Chondrocyte (in vitro differentiated cells): ENCODE results near the gene SSR2. TPM values are rescaled to one million over a fixed set of nuclear protein-coding genes. Genes with fewer than 3 reads are reported as not detected.
A peak's percentile ranks its signal among the peaks of the same experiment; 100 is the strongest.

Experiments used
- DNase-seq: peaks from one replicate; pipeline ENCODE4 v3.0.0; 2021; ENCODE audit warnings: mixed read lengths, low spot score
- H3K27ac Mint-ChIP-seq: one replicate; pipeline ENCODE4 v1.8.0; 2021; ENCODE audit warnings: mild to moderate bottlenecking, moderate library complexity, mixed read lengths; ENCODE audit not compliant: unreplicated experiment
- H3K27me3 Mint-ChIP-seq: 2 replicates; pipeline ENCODE4 v1.8.0; 2021; ENCODE audit warnings: low read depth, mixed read lengths
- H3K36me3 Mint-ChIP-seq: 2 replicates; pipeline ENCODE4 v1.8.0; 2021; ENCODE audit warnings: low read depth, mixed read lengths
- H3K4me1 Mint-ChIP-seq: 2 replicates; pipeline ENCODE4 v1.8.0; 2021; ENCODE audit warnings: low read depth, mild to moderate bottlenecking, mixed read lengths
- H3K4me3 Mint-ChIP-seq: one replicate; pipeline ENCODE4 v1.8.0; 2021; ENCODE audit warnings: mild to moderate bottlenecking, moderate library complexity, mixed read lengths; ENCODE audit not compliant: unreplicated experiment
- H3K9me3 Mint-ChIP-seq: 2 replicates; pipeline ENCODE4 v1.8.0; 2021; ENCODE audit warnings: low read depth, mixed read lengths
- total RNA-seq: library from RNA; stranded (reverse); gene quantifications from 3 replicates; pipeline ENCODE4 v1.2.1, GENCODE V29; 2021
- TF ChIP-seq, protein P1 (sequence below): fragments of 200-600 bp; sonication (generic); IDR thresholded peaks from 2 replicates; pipeline ENCODE4 v1.5.0; 2021; ENCODE audit warnings: antibody characterized with exemption, mild to moderate bottlenecking, moderate library complexity

The SSR2 gene
- total RNA-seq, 1 donor from 2014 or later: 233 TPM

DNA sequence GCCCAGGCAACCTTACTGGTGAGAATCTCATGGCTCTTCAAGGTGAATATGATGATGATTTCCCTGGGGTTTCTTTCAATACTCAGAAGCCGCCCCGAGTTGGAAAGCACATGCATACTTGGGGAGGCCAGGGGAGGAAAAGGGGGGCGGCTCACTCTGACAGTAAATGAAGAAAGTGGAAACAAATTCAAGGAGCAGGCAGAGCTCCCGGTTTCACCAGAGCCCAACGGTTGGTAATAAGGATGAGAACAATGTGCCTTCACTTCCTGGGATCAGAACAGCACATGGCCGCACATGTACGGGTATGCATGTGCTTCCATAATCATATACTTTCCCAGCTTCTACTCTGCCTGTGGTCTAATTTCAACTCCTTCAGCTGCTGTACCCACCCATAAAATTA is 38.6 kb downstream of the SSR2 start:
- Mint-ChIP-seq H3K4me3 (peak overlapping the region; percentile 95), H3K9me3 (no peaks in the 10 kb centered on the region), H3K27me3 (no peaks in the 10 kb centered on the region), H3K27ac (peak overlapping the region; percentile 100), H3K36me3 (peaks cover 2% of the 10 kb centered on the region), H3K4me1 (peaks cover 67% of the 10 kb centered on the region)
- TF ChIP-seq, protein P1, sequence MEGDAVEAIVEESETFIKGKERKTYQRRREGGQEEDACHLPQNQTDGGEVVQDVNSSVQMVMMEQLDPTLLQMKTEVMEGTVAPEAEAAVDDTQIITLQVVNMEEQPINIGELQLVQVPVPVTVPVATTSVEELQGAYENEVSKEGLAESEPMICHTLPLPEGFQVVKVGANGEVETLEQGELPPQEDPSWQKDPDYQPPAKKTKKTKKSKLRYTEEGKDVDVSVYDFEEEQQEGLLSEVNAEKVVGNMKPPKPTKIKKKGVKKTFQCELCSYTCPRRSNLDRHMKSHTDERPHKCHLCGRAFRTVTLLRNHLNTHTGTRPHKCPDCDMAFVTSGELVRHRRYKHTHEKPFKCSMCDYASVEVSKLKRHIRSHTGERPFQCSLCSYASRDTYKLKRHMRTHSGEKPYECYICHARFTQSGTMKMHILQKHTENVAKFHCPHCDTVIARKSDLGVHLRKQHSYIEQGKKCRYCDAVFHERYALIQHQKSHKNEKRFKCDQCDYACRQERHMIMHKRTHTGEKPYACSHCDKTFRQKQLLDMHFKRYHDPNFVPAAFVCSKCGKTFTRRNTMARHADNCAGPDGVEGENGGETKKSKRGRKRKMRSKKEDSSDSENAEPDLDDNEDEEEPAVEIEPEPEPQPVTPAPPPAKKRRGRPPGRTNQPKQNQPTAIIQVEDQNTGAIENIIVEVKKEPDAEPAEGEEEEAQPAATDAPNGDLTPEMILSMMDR: no peak
- DNase-seq: no peak

DNA sequence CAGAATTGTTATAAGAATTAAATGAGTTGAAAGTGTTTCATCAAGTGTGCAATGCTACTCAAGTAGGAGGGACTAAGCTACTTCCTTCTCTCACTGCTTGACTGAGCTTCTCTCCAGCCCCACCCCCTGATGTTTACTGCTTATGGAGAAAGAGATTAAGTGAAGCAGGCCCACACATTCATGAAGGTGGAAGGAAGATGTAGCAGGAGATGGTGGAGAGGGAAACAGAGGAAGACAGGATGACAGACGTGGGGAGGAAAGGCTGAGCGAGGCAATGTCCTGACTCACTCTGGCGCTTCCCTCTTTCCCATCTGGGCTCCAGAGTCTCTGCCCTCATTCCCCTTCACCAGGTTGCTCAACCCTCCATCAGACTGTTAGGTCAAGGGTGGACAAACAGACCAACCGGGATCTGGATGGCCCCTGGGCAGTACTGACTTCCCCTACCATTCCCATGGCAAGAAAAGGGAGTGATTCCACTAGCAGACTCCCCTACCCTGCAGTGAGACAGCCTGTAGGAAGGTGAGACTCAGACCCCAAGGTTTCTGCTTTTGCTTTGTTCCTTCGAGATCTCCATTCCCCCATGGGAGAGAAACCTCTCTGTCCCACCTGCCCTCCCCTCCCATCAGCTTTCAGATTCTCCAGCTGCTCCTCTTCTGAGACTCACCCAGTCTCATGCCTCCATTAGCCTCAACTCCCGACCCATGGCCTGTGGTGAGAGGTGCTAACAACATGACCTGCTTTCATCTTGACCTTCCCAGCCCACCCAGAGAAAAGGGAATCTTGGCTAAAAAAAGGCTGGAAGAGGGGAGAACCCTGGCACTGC is 39.3 kb downstream of the SSR2 start:
- Mint-ChIP-seq H3K27ac (peak overlapping the region; percentile 100), H3K4me1 (peaks cover 73% of the 10 kb centered on the region), H3K27me3 (no peaks in the 10 kb centered on the region), H3K36me3 (peaks cover 2% of the 10 kb centered on the region), H3K9me3 (no peaks in the 10 kb centered on the region), H3K4me3 (peak overlapping the region; percentile 95)
- TF ChIP-seq, protein P1: no peak
- no peak for DNase-seq

DNA sequence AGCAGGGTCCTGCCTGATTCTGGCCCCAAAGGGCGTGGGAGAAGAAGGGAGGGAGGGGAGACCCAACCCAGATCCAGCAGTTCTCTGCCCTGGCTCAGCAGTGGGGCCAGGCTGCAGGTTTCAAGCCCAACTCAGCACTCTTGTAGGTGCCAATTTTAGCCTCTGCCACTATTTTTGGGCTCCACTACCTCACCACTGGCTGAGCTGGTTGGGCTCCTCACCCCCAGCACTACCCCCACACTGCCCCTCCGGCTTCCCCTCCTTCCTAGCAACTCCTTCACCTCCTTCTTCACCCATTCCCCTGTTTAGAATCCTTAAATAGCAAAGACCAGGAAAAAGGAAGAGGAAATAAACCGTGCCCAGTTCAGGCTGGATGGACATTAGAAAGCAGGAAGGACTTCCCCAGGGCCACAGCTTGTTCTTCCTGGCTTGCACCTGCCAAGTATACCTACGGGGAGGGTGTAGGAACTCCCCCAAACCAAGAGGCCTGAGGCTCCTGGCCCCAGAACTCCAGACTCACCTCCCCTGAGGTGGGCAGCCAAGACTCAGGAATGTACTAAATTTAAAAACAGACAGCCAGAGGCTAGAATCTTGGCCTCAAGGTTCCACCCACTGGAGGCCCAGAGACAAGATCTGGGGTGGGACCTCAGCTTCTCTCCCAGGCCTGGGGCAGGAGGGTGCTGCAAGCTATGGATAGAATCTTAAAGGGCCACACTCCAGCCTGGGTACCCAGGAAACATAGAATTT is 41.0 kb downstream of the SSR2 start:
- Mint-ChIP-seq H3K4me1 (peaks cover 90% of the 10 kb centered on the region), H3K9me3 (no peaks in the 10 kb centered on the region), H3K4me3 (peak overlapping the region; percentile 95), H3K36me3 (peaks cover 2% of the 10 kb centered on the region), H3K27ac (peak overlapping the region; percentile 100), H3K27me3 (no peaks in the 10 kb centered on the region)
- DNase-seq: no peak
- TF ChIP-seq, protein P1: no peak

DNA sequence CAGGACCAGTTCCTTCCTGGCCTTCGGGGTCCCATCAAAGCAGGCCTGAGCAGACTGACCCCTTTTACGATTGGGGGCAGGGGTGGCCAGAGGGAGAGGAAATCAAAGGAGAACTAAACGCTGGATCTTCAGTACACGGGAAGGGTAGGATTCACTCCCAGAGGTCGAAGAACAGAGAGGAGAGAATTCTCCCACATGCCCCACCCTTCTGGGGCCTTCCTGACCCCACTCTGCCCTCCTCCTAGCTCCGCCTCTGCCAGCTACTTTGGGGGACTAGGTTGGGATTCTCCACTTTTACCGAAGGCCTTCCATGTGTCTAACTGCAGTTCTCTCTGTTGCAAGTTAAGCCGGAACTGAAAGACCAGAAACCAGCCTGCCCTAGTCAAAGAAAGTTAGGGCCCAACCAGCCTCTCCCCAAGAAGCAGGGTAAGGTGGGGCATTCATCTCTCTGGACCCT is 41.8 kb downstream of the SSR2 start:
- Mint-ChIP-seq H3K27ac (peak overlapping the region; percentile 100), H3K4me3 (peak overlapping the region; percentile 95), H3K4me1 (peaks cover 90% of the 10 kb centered on the region), H3K27me3 (no peaks in the 10 kb centered on the region), H3K9me3 (no peaks in the 10 kb centered on the region), H3K36me3 (peaks cover 2% of the 10 kb centered on the region)
- TF ChIP-seq, protein P1: no peak
- DNase-seq: no peak

DNA sequence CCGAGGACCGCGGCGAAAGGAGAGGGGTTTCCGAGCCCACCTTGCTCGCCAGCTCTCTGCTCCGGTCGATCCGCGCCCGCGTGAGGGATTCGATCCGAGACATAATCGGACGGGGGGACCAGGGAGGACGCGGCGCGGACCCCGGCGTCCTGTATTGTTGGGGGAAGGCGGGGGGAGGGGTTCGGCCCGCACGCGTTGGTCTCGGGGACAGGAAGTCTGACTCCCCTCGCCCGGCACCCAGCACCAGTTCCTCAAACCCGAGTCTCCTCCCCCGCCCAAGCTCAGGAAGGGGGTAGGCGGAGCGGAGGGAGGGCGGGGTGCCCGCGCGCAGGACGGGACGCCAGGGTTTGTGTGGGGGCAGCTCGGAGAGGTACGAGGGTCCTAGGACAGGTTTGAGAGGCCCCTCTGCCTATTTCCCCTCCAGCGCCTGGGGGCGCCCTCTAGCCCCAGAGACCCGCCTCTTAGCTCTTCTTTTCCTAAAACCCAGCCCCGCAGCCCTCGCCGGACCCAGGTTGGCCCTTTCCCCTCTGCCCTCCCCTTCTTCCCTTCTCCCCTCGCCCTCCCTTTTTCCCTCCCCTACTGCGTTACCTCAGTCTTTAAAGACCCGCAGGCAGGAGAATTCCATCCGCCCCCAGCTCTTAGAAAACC is 42.3 kb downstream of the SSR2 start, which contains the start of gene ARHGEF2:
Gene ARHGEF2, minus strand, starts transcription at position 223 of the 648 bp plus-strand sequence. Its CDS starts 120 bp downstream, at position 103.
- TF ChIP-seq, protein P1: peak; percentile 66
- H3K36me3 Mint-ChIP-seq: peaks cover 2% of the 10 kb centered on the region
- H3K4me1 Mint-ChIP-seq: peaks cover 89% of the 10 kb centered on the region
- no peaks in the 10 kb centered on the region for H3K9me3 Mint-ChIP-seq
- H3K27me3 Mint-ChIP-seq: no peaks in the 10 kb centered on the region
- DNase-seq: no peak
- H3K27ac Mint-ChIP-seq: peak within 1 kb of the TSS; percentile 100
- peak within 1 kb of the TSS; percentile 95 for H3K4me3 Mint-ChIP-seq
